HUES64 (cell line): ENCODE results near the gene WDR90.

ENCODE experiments used
- H3K27ac ChIP-seq: 2 replicates; pipeline ENCODE4 v1.7.0; 2013; ENCODE audit warnings: low read depth, low read length, inconsistent platforms
- H3K27me3 ChIP-seq: 2 replicates; pipeline ENCODE4 v1.6.1; 2013; ENCODE audit warnings: mild to moderate bottlenecking, low read length; ENCODE audit not compliant: insufficient read depth
- H3K36me3 ChIP-seq: 2 replicates; pipeline ENCODE4 v1.6.1; 2013; ENCODE audit warnings: mild to moderate bottlenecking, low read length; ENCODE audit not compliant: insufficient read depth
- H3K4me1 ChIP-seq: 2 replicates; pipeline ENCODE4 v1.6.1; 2013; ENCODE audit warnings: mild to moderate bottlenecking, low read length, moderate library complexity; ENCODE audit not compliant: insufficient read depth
- H3K4me3 ChIP-seq: 2 replicates; pipeline ENCODE4 v1.5.1; 2013; ENCODE audit warnings: mild to moderate bottlenecking, low read length, moderate library complexity
- H3K9ac ChIP-seq: 2 replicates; pipeline ENCODE4 v1.6.1; 2013; ENCODE audit warnings: mild to moderate bottlenecking, low read depth, low read length
- H3K9me3 ChIP-seq: 2 replicates; pipeline ENCODE4 v1.6.1; 2013; ENCODE audit warnings: low read depth, low read length; ENCODE audit not compliant: insufficient read depth
- WGBS: fragments of 150-250, 120-280 bp; methylation state at CpG from one replicate; pipeline ENCODE4 v1.1.7; 2013; ENCODE audit warnings: missing lambda C conversion rate; 5-methylcytosine and 5-hydroxymethylcytosine counted together

WDR90 gene

DNA sequence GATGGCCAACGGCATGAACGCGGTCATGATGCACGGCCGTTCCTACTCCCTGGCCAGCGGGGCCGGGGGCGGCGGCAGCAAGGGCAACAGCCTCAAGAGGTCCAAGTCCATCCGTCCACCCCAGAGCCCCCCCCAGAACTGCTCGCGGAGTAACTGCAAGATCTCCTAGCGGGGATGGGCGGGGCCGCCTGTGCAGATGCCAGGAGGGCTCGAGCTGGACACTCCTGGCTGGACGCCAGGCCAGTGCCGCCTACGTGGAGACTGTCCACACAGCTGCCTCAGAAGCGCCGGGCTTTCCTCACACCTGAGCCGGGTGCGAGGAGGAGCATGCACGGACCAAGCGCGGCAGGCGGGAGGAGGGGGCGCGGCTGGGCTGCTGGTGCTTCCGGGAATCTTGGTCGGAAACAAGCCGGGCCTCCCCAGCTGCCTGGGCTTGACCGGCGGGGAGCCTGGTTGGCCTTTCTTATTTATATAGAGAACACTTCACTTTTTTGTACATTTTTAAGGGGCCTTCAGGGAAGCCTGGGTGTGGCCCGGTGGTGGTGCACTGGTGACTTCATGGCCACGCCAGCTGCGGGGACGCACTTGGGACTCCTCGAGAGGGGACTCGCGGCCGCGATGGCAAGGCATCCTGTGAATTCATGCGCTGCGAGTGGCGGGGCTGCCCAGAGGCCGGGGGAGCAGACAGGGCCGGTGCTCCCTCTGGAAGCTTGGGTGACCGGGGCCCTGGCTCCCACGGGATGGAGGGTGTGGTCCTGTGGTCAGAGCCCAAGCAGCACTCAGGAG lies 21.5 kb upstream of the WDR90 start:
- Histone ChIP-seq H3K4me3 (no peak overlapping the region), H3K27me3 (no peaks in the 10 kb centered on the region), H3K9ac (no peak overlapping the region), H3K36me3 (peaks cover 8% of the 10 kb centered on the region; the same call in 1 of the 2 replicates), H3K27ac (no peak overlapping the region), H3K9me3 (no peaks in the 10 kb centered on the region), H3K4me1 (peaks cover 15% of the 10 kb centered on the region)
- 89% methylated on average over 50 of the region's 50 CpGs for WGBS

DNA sequence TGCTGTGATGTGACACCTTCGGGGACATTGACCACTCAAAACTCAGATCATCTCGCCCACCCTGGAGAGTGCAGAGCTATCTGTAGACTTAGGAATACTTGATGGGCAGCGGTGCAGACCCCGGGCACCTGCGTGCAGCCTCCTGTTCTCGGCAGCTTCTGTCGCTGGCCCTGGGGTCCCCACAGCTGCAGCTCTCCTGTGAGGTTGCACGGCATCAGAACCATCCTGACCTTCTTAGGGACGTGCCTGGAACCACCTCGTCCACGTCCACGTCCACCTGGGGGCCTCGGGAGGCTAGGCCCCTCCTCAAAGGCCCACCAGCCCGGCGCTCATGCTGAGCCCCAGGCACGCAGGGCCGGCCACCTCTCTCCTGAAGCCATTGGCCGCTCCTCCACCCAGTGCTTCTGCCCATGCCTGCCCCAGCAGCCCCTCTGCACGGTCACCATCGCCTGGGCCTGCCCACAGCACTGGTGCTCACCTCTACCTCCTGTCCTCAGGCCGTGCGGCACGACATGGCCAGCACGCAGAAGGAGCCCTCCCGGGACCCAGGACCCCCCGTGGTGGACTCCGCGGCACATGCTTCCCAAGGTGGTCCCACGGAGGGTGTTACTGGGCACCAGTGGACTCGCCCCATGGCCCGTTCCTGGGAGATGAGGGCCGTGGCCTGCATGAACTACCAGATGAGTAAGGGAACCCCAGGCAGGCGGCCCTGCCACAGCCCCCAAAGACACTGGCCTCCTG lies 20.7 kb upstream of the WDR90 start:
- H3K9ac ChIP-seq: no peak overlapping the region
- H3K4me1 ChIP-seq: peaks cover 15% of the 10 kb centered on the region
- H3K4me3 ChIP-seq: no peak overlapping the region
- no peak overlapping the region for H3K27ac ChIP-seq
- H3K9me3 ChIP-seq: no peaks in the 10 kb centered on the region
- H3K27me3 ChIP-seq: no peaks in the 10 kb centered on the region
- peaks cover 8% of the 10 kb centered on the region; the same call in 1 of the 2 replicates for H3K36me3 ChIP-seq
- WGBS: 92% methylated on average over 33 of the region's 33 CpGs

DNA sequence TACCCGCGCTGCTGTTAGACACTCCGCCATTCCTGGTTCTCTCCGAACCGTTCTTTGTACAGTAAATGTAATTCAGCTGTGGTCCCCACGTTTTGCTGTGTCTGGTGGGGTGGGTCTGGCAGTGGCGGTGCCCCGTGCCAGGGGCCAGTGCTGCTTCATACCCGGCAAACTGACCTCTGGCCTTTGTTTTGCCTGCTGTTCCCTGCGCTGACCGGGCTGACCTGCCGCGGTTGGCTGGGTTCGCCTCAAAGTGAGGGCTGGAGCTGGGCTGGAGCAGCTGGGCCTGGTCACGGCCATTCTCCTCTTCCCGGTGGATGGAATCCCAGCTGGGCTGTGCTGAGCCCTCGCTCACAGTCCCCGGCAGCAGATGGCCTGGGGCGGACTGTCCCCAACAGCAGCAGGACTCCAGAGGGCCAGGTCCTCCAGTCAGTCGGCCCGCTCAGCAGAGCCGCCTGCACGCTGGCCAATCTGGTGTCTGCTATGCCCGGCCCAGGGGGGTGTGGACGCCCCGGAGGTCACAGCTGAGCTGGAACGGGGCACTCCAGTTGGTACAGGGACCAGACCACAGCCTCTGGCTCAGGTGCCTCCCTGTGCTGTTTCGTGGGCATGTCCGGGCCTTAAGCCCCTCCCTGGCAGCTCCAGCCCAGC lies 19.9 kb upstream of the WDR90 start:
- no peak overlapping the region for H3K4me3 ChIP-seq
- H3K27me3 ChIP-seq: no peaks in the 10 kb centered on the region
- peak overlapping the region; percentile 86 for H3K27ac ChIP-seq
- H3K9ac ChIP-seq: peak overlapping the region; percentile 33
- 71% methylated on average over 29 of the region's 29 CpGs for WGBS
- H3K4me1 ChIP-seq: peaks cover 15% of the 10 kb centered on the region
- peaks cover 16% of the 10 kb centered on the region for H3K36me3 ChIP-seq
- H3K9me3 ChIP-seq: no peaks in the 10 kb centered on the region

DNA sequence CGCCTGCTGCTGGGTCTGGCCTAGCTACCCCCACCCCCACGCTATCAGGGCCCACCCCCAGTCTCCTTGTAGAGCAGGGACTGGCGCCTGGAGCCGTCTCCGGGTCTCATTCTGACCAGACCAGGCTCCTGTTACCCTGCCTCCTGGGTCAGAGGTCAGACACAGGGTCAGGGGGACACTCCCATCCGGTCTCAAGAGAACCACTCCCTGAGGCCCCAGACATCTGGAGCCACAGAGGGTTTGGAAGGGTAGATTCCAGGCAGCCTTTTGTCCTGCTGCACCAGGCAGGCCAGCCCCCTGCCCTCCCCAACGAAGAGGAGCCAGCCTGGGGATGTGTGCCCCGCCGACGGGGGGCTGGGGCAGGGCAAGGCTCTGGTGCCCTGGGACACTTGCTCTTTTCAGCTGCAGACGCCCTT lies 19.3 kb upstream of the WDR90 start:
- Histone ChIP-seq H3K27ac (peak overlapping the region; percentile 86), H3K9me3 (no peaks in the 10 kb centered on the region), H3K27me3 (no peaks in the 10 kb centered on the region), H3K4me3 (peak overlapping the region; percentile 59; the same call in 1 of the 2 replicates), H3K36me3 (peaks cover 18% of the 10 kb centered on the region), H3K4me1 (peaks cover 15% of the 10 kb centered on the region), H3K9ac (peak overlapping the region; percentile 63)
- WGBS: 40% methylated on average over 11 of the region's 11 CpGs

DNA sequence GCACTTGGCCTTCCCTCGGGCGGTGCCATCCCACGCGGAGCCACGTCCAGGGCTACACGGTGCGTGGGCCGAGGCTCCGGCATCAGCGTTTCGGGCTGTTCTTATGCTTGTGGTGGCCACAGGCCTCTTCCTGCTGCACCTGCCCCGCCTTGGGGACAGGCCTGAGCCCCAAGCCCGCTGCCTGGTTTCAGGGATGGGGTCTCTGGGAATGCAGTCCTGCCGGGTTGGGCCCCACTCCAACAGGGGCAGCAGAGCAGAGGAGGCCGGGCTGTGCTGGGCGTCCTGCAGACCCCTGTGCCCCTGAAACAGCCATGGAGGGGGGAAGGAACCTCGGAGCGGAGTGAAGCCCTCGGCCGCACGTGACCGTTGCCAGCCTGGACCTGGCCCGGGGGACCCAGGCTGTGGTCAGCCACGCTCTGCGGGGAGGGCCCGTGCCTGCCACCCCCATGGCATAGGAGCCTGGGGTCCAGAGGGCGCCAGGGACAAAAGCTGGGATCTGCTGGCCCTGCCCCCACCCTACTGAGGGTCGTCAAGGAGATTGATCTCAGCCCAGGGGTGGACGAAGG lies 18.8 kb upstream of the WDR90 start:
- Histone ChIP-seq H3K4me3 (peak overlapping the region; percentile 59; the same call in 1 of the 2 replicates), H3K4me1 (peaks cover 15% of the 10 kb centered on the region), H3K27ac (peak overlapping the region; percentile 86), H3K36me3 (peaks cover 18% of the 10 kb centered on the region), H3K27me3 (no peaks in the 10 kb centered on the region), H3K9me3 (no peaks in the 10 kb centered on the region), H3K9ac (peak overlapping the region; percentile 63)
- 32% methylated on average over 27 of the region's 29 CpGs for WGBS

DNA sequence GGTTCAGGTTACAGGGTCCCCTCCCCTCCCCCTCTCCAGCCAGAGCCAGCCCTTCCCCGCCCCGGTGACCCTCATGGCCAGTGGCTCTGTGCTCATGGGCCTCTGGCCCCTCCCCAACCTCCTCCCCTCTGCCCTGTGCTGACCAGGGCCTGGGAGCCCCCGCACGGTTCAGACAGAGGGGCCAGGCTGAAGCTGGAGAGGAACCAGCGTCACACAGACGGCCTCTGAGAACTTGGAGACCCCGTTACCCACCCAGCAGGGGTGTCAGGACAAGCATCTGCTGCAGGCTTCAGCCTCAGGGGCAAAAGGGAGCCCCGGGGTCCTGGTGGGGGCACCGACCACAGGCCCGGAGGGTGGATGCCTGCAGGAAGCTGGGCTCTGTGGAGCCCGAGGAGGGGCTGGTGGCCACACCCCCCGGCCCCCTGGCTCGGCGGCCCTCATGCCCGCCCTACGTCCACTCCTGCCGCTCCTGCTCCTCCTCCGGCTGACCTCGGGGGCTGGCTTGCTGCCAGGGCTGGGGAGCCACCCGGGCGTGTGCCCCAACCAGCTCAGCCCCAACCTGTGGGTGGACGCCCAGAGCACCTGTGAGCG lies 18.3 kb upstream of the WDR90 start, which contains the start of gene WFIKKN1:
Gene WFIKKN1, plus strand, starts transcription at position 171 of the 591 bp plus-strand sequence. Its CDS starts 269 bp downstream, at position 440.
- Histone ChIP-seq H3K4me3 (peak within 1 kb of the TSS; percentile 59), H3K27ac (peak within 1 kb of the TSS; percentile 86), H3K9me3 (no peaks in the 10 kb centered on the region), H3K36me3 (peaks cover 18% of the 10 kb centered on the region), H3K27me3 (no peaks in the 10 kb centered on the region), H3K9ac (peak within 1 kb of the TSS; percentile 72), H3K4me1 (peaks cover 15% of the 10 kb centered on the region)
- 10% methylated on average over 22 of the region's 23 CpGs for WGBS

DNA sequence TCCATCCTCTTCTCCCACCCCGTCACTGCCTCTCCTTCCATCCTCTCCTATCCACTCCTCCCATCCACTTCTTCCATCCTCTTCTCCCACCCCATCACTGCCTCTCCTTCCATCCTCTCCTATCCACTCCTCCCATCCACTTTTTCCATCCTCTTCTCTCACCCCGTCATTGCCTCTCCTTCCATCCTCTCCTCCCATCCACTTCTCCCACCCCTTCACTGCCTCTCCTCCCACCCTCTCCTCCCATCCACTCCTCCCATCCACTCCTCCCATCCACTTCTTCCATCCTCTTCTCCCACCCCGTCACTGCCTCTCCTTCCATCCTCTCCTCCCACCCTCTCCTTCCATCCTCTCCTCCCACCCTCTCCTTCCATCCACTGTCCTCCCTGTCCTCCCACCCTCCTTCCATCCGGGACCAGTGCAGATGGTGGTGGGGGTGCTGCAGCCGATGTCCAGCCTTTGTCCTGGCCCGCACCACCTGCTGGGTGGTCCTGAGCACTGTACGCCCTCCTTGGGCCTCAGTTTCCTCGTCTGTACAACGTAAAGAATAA lies 17.3 kb upstream of the WDR90 start:
- Histone ChIP-seq H3K4me1 (peaks cover 15% of the 10 kb centered on the region), H3K27ac (no peak overlapping the region), H3K9me3 (no peaks in the 10 kb centered on the region), H3K27me3 (no peaks in the 10 kb centered on the region), H3K4me3 (no peak overlapping the region), H3K9ac (no peak overlapping the region), H3K36me3 (peaks cover 14% of the 10 kb centered on the region)
- WGBS: 77% methylated on average over 8 of the region's 9 CpGs

DNA sequence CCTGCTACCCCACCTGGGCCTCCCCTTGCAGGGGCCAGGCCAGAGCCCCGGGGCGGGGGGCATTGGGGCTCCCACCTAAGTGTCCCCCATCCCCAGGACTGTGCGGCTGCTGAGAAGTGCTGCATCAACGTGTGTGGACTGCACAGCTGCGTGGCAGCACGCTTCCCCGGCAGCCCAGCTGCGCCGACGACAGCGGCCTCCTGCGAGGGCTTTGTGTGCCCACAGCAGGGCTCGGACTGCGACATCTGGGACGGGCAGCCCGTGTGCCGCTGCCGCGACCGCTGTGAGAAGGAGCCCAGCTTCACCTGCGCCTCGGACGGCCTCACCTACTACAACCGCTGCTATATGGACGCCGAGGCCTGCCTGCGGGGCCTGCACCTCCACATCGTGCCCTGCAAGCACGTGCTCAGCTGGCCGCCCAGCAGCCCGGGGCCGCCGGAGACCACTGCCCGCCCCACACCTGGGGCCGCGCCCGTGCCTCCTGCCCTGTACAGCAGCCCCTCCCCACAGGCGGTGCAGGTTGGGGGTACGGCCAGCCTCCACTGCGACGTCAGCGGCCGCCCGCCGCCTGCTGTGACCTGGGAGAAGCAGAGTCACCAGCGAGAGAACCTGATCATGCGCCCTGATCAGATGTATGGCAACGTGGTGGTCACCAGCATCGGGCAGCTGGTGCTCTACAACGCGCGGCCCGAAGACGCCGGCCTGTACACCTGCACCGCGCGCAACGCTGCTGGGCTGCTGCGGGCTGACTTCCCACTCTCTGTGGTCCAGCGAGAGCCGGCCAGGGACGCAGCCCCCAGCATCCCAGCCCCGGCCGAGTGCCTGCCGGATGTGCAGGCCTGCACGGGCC lies 16.5 kb upstream of the WDR90 start:
- no peak overlapping the region; the same call in 1 of the 2 replicates for H3K9ac ChIP-seq
- peaks cover 20% of the 10 kb centered on the region for H3K4me1 ChIP-seq
- no peak overlapping the region for H3K4me3 ChIP-seq

DNA sequence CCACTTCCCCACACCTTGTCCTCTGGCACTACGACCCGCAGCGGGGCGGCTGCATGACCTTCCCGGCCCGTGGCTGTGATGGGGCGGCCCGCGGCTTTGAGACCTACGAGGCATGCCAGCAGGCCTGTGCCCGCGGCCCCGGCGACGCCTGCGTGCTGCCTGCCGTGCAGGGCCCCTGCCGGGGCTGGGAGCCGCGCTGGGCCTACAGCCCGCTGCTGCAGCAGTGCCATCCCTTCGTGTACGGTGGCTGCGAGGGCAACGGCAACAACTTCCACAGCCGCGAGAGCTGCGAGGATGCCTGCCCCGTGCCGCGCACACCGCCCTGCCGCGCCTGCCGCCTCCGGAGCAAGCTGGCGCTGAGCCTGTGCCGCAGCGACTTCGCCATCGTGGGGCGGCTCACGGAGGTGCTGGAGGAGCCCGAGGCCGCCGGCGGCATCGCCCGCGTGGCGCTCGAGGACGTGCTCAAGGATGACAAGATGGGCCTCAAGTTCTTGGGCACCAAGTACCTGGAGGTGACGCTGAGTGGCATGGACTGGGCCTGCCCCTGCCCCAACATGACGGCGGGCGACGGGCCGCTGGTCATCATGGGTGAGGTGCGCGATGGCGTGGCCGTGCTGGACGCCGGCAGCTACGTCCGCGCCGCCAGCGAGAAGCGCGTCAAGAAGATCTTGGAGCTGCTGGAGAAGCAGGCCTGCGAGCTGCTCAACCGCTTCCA lies 15.7 kb upstream of the WDR90 start:
- H3K27ac ChIP-seq: no peak overlapping the region
- WGBS: 97% methylated on average over 74 of the region's 74 CpGs
- no peak overlapping the region for H3K4me3 ChIP-seq
- H3K27me3 ChIP-seq: no peaks in the 10 kb centered on the region
- H3K9ac ChIP-seq: no peak overlapping the region
- no peaks in the 10 kb centered on the region for H3K9me3 ChIP-seq
- peaks cover 26% of the 10 kb centered on the region for H3K4me1 ChIP-seq
- H3K36me3 ChIP-seq: peaks cover 10% of the 10 kb centered on the region

More for the DNA sequence above, 16.5 kb upstream of the WDR90 start:
- H3K27me3 ChIP-seq: no peaks in the 10 kb centered on the region
- no peak overlapping the region for H3K27ac ChIP-seq
- peaks cover 10% of the 10 kb centered on the region for H3K36me3 ChIP-seq
- WGBS: 95% methylated on average over 67 of the region's 67 CpGs
- no peaks in the 10 kb centered on the region for H3K9me3 ChIP-seq
